Left hindlimb (tissue), 1 donor: Measurements from ENCODE around the gene ARFGEF3.
"Not testable (repeated sequence)": the region's sequence is repeated elsewhere in the genome, so short reads cannot be mapped to it uniquely, and the experiment has no call there.

Source experiments
- DNase-seq: peaks from one replicate; pipeline ENCODE4 v3.0.0-alpha.2; 2018

Gene ARFGEF3

DNA sequence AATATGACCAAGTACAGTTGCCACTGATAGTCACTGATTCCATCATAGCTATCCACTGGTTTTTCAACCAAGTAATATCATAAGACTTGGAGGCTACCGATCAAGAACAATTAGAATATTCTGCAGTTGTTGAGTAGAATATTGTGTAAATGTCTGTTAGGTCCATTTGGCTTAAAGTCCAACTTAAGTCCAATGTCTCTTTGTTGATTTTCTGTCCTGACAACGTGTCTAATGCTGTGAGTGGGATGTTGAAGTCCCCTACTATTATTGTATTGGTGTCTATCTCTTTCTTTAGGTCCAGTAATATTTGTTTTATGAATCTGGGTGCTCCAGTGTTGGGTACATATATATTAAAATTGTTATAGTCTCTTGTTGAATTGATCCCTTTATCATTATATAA, 13.9 kb downstream of the ARFGEF3 start:
- DNase-seq: no peak

DNA sequence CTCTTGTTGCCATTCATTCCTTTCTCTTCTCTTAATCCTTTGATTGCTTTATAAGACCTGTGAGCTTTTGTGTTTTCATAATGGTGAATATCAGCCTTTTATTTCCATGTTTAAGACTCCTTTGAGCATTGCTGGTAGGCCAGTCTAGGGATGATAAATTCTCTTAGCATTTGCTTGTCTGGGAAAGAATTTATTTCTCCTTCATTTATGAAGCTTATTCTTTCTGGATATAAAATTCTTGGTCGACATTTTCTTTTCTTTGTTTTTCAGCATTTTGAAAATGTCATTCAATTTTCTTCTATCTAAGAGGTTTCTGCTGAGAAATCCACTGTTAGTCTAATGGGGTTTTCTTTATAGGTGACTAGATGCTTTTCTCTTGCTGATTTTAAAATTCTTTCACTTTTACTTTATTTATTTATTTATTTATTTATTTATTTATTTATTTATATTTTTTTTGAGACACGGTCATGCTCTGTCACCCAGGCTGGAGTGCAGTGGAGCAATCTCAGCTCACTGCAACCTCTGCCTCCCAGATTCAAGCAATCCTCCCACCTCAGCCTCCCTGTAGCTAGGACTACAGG, 15.0 kb downstream of the ARFGEF3 start:
- no peak for DNase-seq

DNA sequence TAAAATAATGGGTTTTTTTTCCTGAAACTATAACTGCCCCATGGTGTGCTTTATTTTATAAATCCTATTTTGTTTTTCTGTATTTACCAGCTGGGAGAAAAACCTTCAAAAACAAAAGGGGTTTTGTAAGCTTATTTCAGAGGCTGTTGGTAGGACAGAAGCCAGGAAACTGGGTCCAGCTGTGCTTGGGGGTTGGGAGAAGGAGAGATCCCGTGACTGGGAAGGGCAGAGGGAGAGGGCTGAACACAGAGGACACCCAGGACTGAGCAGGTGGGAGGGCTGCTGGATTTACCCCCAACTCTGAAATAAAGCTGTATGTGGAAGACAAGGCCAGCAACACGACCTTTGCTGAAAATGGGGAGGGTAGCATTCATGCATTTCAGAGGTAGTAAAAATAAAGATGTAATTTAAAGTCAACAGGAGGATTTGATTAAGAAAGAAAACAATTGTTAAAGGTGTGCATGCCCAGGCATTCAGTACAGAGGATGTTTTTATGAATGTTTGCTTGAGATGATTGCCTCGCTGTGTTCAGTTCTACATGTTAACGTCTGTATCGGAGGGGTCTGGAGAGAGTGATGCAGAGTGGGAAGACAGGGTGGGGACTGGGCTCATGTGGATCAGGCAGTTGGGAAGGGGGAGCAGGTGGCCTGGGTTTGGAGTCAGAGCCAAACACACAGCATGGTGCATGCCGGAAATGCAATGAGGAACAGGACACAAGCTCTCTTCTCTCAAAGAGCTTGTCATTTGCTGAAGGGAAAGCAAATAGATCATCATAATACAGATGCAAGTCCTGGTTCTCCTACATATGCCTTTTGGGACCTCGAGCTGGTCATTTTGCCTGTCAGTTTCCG, 21.4 kb downstream of the ARFGEF3 start:
- DNase-seq: peak; percentile 37

DNA sequence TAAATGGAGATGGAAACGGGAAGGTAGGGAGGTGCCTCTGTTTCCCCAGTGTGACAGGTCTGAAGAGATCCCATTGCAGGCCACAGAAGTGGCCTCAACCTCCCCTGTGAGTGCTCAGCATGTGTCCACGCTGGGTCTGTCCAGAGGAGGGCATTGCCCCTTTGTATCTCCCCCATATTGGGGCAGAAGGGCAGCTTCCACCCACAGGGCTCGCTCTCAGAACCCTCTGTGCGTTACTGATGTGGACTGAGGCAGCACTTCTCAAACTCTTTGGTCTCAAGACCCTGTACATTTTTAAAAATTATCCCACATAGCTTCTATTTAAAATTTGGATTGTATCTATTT, 22.0 kb downstream of the ARFGEF3 start:
- DNase-seq: no peak

DNA sequence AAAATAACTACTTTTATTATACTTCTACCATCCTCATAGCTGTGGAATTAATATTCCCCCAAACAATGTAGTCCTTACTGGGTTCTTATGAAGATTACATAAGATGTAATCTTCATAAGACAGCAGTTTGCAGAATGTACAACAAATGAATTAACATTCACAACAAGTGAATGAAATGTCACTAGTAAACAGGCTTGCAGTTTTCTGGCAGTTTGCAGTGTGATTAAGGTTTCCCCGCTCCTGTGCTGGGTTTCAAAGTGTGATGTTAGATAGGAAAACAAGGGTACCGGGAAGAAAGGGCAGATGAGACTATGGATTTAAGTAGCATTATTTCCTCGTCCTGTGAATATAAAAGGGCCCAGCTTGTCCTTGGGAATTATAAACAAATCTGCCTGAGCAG, 22.5 kb downstream of the ARFGEF3 start:
- DNase-seq: no peak

DNA sequence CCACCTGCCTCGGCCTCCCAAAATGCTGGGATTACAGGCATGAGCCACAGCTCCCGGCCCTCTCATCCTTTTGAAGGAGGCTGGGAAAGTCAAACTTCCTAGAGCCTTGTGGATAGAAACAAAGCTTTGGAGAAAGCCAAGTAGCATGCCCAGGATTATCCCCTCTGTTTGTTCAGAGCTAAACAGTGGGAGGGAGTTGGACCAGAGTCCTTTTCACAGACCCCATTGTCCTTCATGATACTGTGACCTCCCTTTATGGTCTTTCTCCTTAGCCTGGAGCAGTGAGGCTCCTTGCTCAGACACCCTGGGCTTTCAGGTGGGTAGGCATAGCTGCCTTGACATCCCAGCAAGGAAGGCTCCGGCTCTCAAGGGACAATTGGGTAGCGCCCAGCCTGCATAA, 25.4 kb downstream of the ARFGEF3 start:
- DNase-seq: no peak

DNA sequence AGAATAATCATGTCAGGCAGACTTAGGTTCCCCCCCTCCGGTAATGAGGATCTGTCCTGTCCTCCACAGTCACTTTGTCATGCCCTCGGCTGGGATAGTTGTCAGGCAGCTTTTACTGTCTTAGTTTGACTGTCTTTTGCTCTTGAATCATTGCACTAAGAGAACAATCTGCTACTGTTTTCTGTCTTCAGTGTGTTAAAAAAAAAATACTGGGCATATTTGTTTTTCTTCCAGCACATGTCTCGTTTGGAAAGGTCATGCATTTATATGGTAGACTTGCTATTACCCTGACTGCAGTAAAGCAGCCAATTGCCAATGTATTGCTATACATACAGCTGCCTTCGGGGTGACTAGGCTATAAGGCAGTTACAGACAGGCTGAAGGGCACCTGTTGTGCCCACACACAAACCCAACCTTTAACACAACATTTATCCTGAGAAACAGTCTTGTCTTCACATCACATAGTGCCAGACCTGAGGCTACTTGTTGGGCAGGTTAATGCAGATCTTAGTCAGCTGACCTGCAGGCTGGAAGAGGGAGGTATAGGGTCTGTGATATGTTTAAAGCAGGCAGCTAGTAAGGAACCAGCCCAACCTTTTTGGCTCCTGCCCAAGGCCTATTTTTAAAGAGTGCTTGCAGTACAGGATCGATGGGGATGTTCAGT, 26.7 kb downstream of the ARFGEF3 start:
- no peak for DNase-seq

DNA sequence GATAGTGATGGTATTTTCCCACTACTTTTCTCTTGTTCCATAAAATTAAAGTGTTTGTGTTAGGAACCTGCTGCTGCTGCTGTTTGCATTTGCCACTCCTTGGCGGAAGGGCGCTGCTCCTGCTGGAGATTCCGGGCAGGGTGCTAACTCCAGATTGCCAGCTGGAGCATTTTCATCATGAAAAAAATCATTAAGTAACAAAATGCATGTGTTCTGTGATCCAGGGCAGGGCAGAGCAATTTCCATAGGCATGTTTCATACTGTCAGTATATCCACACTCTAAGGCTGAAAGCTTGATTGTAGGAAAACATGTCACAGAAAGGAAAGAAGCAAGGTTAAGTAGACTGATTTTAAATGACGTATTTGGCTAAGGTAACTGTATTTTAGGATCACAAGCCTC, 32.5 kb downstream of the ARFGEF3 start:
- DNase-seq: no peak

DNA sequence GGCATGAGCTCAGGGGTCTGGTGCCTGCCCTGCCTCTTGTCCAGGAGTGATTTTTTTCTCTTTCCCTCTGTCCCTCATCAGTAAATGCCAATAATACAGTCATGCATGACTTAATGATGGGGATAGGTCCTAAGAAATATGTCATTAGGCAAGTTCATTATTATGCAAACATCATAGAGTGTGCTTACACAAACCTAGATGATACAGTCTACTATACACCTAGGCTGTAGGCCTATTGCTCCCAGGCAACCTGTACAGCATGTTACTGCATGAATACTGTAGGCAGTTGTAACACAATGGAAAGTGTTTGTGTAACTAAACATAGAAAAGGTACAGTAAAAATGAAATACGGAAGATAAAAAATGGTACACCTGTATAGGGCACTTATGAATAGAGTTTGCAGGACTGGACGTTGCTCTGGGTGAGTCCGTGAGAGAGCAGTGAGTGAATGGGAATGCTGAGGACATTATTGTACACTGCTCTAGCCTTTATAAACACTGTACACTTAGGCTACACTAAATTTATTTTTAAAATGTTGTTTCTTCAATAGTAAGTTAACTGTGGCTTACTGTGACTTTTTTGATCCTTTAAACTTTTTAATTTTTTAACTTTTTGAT, 34.5 kb downstream of the ARFGEF3 start:
- no peak for DNase-seq

DNA sequence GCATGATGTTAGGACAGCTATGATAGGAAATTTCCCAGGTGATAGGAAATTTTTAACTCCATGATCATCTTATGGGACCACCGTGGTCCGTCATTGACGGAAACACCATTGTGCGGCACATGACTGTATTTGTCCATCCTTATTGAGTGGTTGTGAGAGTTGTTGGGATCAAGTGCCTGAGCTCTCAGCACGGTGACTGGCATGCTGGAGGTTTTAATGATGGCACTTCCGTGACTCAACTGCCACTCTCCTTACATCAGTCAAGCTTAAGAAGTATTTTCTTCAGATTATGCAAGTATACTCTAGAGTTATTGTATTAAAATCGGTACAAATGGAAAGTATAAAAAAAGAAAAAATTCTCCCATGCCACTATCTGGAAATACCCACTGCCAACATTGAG, 35.8 kb downstream of the ARFGEF3 start:
- DNase-seq: no peak

DNA sequence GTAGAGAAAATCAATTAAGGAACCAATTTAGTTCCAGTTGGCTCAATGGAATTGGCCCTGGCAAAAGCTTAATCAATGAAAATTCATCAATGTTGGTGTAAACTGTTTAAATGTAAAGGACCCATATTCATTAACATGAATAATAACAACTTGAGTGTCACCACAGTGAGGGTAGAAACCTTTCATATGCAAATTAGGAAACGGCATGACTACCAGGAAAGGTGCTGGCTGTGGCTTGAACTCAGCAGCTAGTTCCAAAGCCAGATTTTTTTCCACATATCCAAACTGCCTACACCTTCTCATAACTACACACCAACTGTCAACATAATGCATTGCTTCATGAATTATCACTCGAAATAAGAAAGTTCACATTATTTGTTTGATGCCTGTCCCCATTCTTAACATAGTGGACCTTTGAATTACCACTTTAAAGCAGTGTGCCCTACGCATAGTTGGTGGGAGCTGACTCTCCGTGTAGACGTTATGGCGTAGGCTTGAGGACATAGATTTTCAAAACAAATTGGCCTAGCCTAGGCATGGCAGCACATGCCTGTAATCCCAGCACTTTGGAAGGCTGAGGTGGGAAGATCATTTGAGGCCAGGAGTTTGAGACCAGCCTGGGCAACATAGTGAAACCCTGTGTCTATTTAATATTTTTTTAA, 36.8 kb downstream of the ARFGEF3 start:
- no peak for DNase-seq

DNA sequence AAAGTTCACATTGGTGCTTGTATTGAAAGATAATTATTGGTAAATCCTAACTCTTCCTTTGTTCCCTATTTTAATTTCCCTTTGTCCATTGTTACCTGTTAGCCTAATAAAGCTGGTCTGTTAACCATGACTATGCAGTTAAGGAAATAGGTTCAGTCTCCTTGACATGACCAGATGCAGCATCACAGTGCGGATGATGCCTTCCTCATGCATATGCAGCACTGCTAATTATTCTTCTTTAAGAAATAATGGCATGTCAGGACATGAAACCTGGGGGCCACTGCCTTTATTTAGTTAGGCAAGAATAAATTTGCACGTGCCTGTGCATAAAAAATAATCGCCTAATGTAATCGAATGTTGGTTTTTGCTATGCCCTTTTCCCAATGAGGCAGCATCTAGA, 40.1 kb downstream of the ARFGEF3 start:
- no peak for DNase-seq

DNA sequence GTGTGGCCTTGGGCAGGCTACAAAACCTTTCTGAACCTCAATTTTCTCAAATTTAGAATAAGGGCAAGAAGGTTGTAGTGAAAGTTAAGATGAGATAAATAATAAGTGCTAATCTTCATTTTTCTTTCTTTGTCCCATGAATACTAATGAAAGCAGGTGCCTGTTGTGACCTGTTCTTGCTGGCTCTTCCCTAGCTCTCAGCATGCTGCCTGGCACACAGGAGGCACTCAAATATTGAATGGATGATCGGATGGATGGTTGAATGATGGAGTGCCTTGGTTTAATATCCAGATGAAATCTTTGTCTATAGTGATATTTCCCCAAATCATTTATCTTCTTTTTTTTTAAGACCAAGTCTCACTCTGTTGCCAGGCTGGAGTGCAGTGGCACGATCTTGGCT, 41.6 kb downstream of the ARFGEF3 start:
- DNase-seq: no peak

DNA sequence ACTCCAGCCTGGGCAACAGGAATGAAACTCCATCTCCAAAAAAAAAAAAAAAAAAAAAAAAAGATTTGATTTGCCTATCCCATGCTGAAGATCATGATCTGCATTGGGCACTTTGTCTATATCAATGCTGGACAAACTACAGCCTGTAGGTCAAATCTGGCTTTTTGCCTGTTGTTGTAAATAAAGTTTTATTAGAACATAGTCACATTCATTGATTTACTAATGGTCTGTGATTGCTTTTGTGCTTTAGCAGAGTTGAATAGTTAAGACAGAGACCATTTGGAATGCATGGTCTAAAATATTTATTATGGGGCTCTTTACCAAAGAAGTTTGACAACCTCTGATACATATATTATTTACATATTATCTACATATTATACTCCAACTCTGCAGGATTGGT, 42.6 kb downstream of the ARFGEF3 start:
- no peak for DNase-seq

DNA sequence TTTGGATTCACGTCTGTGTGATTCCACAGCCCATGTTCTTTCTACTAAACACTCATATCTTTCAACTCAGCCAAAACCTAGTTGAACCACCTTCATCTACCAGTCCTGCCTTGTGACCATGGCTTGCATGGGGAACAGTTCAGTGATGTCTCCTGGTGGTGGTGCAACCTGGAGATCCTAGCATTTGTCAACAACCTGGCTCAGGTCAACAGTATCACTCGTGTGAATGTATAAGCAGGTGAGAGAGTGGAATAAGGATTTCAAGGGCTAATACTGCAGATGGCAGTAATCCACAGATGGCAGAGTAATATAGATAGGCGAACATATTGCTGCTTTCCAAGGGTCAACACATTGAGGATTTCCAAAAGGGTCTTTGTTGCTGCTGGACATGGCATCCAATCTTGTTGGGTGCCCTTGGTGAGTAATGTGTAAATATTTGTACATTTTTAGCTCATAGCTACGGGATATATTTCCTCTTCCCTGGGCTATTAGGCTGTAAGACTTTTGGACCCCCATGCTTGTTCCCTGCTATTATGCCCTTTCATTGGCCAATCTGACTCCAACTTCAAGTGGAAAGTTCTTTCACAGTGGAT, 43.1 kb downstream of the ARFGEF3 start:
- DNase-seq: no peak

DNA sequence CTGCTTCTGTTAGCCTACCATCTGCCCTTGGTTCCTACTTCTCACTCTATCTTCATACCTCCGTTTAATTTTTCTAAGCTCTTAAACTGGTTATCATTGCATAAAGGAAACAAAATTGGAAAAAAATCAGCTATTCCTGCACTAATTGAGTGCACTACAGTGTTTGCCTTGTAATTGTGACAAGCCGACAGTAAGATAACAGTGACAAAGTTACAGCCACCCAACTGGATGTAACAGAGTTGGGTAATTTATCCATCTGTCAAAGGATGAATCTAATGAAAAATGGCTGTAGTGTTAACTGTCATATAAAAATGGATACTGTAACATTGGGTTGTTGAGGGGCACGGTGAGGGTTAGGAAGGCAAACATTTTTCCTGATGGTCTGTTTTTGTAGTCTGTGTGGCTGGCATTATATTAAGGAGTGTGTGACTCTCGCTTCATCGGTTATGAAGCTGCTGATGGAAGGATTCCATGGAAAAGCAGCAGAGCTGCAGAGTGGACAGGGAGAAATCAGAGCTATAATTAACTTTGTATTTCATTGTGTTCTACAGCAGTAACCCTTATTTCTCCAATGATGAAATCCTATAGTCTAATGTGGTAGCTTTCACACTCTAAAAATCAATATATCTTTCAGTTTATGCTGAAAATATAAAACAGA, 43.8 kb downstream of the ARFGEF3 start:
- no peak for DNase-seq

DNA sequence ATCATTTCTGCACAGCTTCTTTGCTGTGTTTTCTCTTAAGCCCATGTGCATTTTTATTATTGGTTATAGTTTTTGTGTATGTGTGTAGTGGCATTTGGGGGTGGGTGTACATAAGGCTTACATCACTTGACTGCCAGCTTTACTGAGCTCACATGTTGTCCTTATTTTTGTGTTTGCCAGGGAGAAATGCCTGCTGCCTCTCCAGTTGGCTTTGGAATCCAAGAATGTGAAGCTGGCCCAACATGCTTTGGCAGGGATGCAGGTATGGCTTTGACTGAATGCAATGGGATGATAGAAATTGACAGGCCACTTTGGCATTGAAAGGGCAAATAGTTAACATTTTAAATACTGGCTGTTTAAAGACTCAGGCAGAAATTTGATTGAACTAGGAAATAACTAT, 45.1 kb downstream of the ARFGEF3 start:
- DNase-seq: no peak

DNA sequence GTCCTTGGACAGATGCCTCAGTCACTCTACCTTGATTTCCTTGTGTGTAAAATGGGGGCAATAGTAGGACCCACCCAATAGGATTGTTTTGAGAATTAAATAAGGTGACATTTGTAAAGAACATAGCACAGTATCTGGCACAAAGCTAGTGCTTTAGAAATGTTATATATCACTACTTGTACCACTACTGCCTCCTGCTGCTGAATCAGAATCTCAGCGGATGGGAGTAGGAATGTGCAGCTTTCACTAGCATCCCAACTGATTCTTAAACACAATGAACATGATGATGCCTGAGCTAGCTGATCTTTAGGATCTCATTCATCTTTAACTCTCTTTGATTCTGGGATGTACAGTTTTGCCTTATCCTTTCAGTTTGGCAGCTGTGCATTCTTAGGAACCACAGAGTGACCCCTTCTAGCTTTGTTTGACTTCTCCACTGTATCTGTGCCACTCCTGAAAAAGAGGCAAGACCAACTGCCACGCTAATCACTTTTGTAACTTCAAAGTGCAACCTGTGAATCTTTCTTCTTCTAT, 49.4 kb downstream of the ARFGEF3 start:
- no peak for DNase-seq

DNA sequence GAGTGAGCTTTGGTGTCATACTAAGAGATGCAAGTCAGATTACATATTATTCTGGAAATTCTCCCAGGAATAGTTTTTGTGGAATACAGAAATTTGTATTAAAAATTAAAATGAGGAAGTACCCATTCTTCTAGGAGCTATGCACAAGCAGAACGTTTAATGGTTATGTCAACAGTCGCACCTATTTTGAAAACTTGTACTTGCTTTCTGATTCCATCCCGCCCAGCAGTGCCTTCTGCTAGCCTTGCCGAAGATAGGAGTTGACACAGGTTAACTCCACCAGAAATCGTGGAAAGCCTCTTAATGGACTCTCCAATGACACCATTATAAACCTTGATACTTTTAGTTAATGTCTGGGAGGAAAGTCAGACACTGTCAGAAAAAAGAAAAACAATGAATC, 49.9 kb downstream of the ARFGEF3 start:
- no peak for DNase-seq

DNA sequence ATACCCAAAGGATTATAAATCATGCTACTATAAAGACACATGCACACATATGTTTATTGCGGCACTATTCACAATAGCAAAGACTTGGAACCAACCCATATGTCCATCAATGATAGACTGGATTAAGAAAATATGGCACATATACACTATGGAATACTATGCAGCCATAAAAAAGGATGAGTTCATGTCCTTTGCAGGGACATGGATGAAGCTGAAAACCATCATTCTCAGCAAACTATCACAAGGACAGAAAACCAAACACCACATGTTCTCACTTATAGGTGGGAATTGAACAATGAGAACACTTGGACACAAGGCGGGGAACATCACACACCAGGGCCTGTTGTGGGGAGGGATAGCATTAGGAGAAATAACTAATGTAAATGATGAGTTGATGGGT, 50.8 kb downstream of the ARFGEF3 start:
- DNase-seq: not testable (repeated sequence)

DNA sequence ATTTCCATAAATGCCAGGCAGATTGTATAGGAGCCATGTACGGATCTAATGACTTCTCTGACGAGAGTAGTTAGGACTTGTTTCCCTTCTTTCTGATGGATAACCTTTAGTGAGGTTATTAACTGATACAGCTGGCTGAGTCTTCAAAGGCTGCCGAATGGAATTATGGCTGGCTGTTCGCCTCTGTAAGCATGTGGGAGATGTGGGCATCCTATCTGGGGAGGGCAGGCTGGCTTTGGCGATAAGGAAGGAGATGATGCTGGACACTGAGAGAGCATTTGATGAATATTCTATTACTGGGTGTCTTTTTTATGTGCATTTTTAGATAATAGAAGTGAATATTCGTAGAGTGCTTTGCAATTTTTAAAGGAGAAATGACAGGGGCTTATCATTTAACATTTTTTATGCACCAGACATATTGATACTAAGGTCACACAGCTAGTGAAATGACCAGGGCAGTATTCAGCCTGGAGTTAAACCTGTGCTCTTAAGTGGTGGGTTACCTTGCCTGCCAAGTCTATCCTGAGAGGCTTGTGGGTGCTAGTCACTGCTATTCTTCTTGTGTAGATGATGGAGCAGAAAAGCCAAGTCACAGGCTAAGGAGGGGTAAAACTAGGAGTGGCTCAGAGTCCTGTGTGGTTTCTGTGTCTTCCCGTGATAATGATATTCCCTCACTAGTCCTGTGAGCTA, 53.5 kb downstream of the ARFGEF3 start:
- DNase-seq: no peak
